Measurements from ENCODE around the gene MBLAC1.

Gene MBLAC1, protein sequence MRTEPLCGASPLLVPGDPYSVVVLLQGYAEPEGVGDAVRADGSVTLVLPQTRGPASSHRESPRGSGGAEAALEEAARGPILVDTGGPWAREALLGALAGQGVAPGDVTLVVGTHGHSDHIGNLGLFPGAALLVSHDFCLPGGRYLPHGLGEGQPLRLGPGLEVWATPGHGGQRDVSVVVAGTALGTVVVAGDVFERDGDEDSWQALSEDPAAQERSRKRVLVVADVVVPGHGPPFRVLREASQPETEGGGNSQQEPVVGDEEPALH

GRCh38 chr7:100126931-100127865, at the start of gene MBLAC1:
MBLAC1 (plus strand) TSS chr7:100126967; CDS start chr7:100127396, 429 bp downstream.
- DNase-seq = peak; percentile 91
- ATAC-seq = peak; percentile 81

DNA sequence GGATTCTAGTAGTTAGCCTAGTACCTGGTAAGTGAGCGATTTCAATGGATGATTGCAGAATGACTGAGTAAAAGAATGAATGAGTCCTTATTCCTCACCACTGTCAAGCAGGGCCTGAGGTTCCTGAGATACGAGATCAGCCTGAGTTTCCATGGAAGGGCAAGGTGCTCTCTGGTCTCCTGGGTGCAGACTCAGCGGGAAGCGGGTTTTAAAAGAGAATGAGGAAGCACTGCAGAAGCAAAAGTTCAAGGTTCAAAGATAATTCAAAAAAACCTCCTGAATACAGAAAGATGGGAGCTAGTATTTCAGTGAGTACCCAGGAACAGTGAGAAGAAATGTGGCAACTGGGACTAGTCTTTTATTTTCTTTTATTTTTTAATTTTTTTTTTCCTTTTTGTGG, 49.6 kb upstream of the MBLAC1 start:
- ATAC-seq (no peak), DNase-seq (no peak)

- DNase-seq = no peak
- no peak for ATAC-seq
These were observed 47.7 kb upstream of the MBLAC1 start for GRCh38 chr7:100079024-100079560.

GRCh38 chr7:100080907-100081534, 45.7 kb upstream of the MBLAC1 start:
- ATAC-seq (peak; percentile 7), DNase-seq (no peak)

GRCh38 chr7:100081535-100082102, 45.1 kb upstream of the MBLAC1 start, which contains the start of gene ZNF3:
ZNF3 (minus strand) TSS chr7:100081723; CDS start chr7:100077357, 4,366 bp downstream.
- DNase-seq = peak; percentile 98
- peak; percentile 94 for ATAC-seq

GRCh38 chr7:100082978-100083377, 43.8 kb upstream of the MBLAC1 start:
- DNase-seq = no peak
- no peak for ATAC-seq

- ATAC-seq = no peak
- DNase-seq = no peak
These were observed 41.3 kb upstream of the MBLAC1 start for GRCh38 chr7:100085515-100085914.

- no peak for ATAC-seq
- no peak for DNase-seq
These were observed 39.6 kb upstream of the MBLAC1 start for GRCh38 chr7:100087055-100087750.

- DNase-seq (no peak), ATAC-seq (no peak)
These were observed 38.6 kb upstream of the MBLAC1 start for GRCh38 chr7:100088095-100088620.

GRCh38 chr7:100088621-100089457, 37.9 kb upstream of the MBLAC1 start, which contains the start of gene COPS6:
COPS6 (plus strand) TSS chr7:100088969; CDS start chr7:100088991, 22 bp downstream.
- ATAC-seq (peak; percentile 57), DNase-seq (peak; percentile 96)

DNA sequence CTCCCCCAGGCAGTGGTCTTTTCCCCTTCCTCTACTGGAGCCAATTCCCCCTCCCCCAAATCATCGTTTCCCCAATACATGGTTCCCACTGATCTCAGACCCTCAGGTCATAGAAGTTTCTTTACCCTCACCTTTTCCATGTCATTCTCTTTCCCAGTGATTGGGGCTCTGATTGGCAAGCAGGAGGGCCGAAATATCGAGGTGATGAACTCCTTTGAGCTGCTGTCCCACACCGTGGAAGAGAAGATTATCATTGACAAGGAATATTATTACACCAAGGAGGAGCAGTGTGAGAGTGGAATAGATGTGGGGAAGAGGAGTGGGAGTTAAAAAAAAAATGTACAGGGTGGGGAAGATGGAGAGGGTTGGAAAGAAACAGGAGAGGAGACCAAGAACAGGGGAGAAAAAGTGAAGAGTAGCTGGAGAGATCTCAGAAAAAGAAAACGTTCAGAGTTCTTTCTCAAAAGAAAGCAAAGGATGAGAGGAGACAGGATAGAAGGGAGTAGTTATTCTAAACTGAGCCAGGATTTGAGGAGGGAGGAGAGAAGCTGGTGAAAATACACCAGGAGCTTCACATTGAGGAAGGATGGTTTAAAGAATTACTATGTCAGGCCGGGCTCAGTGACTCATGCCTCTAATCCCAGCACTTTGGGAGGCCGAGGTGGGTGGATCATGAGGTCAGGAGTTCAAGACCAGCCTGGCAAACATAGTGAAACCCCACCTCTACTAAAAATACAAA, 37.1 kb upstream of the MBLAC1 start:
- no peak for DNase-seq
- ATAC-seq = no peak

DNA sequence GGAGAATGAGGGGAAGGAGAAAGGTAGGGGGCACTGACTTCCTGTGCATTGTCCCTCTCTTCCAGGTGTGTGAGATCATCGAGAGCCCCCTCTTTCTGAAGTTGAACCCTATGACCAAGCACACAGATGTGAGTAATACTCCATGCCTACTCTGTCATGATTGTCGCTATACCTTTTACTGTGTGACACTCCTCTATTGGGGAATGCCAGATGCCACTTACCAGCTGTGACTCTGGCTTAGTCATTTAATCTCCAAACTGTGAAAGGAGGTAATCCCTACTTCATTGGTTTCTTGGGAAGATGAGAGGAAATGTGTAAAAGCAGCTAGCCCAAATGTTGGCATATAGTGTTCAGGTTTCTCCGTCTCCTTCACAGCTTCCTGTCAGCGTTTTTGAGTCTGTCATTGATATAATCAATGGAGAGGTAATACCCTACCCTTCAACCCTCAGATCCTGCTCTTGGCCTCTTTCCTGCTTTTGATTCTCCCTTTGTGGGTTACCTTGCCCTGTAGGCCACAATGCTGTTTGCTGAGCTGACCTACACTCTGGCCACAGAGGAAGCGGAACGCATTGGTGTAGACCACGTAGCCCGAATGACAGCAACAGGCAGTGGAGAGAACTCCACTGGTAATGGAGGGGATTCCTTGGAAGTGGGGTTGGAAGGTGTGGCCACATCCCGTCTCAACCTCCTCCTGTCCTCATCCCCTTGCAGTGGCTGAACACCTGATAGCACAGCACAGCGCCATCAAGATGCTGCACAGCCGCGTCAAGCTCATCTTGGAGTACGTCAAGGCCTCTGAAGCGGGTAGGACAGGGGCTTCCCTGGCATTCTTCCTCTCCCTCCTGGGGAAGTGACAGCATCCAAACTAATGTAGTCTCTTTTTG, 36.0 kb upstream of the MBLAC1 start:
- ATAC-seq = peak; percentile 19
- DNase-seq = no peak

DNA sequence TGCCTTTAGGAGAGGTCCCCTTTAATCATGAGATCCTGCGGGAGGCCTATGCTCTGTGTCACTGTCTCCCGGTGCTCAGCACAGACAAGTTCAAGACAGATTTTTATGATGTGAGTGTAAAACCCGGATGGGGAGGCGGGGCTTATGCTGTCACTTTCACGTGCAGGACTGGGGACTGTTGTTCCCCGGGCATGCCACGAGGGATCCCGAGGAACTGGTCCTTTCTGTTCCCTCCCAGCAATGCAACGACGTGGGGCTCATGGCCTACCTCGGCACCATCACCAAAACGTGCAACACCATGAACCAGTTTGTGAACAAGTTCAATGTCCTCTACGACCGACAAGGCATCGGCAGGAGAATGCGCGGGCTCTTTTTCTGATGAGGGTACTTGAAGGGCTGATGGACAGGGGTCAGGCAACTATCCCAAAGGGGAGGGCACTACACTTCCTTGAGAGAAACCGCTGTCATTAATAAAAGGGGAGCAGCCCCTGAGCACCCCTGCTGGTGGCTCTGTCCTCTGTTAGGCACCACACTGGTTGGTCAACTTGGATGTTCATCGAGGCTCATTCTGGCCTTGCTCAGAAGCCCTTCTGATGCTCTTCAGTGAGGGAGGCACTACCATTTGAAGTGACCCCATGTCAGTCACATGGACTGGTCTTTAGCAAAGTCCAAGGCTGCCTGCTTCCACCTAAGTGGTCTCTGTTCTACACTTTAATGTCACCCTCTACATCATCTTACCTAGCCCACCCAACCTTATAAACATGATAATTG, 35.2 kb upstream of the MBLAC1 start:
- DNase-seq (peak; percentile 41), ATAC-seq (peak; percentile 8)

- DNase-seq = no peak
- no peak for ATAC-seq
These were observed 33.7 kb upstream of the MBLAC1 start for GRCh38 chr7:100093054-100093453.

DNA sequence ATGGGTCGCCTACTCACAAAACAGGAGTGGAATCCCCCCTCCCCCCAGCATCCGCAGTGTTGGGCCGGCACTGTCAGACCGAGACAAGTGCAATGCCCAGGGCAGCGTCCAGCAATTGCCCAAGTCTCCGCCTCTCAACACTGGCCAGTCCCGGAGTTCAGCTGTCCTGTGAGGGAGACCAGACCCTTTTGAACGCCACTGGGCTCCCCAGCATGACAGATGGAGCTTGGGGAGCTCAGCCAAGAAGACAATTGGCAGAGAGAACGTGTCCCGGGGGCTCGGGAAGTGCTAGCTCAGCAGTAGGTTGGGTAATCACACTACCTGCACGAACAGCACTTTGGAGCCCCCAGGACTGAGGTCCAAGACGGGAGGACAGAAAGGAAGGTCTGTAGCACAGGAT, 33.3 kb upstream of the MBLAC1 start:
- DNase-seq (no peak), ATAC-seq (no peak)

DNA sequence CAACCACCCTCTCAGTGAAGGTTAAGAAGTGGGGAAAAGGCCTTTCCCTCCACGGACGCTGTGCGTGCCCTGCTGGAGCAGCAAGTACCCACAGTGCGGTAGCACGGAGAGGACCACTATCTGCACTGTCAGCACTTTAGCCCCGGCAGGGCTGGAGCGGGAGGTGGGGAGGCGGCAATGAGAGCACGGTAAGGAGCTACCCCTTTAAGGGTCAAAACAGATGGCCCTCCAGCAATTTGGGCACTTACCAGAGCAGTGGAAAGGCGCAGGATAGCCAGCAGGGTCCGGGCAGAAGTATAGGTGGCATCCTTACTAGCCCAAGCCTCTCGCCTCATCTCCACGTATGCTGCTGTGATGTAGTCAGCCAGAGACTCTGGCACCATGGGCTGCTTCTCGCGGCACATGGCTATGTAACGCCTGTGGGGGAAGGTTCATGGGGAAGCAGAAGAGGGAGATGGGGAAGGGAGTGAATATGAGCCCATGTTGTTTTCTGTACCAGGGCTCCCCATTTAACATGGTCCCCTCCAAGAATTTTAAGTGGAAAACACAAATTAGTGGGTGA, 32.8 kb upstream of the MBLAC1 start:
- no peak for DNase-seq
- ATAC-seq = no peak

GRCh38 chr7:100095289-100095688, 31.5 kb upstream of the MBLAC1 start:
- ATAC-seq = no peak
- DNase-seq = no peak
